Measurements from ENCODE around the gene SCUBE2. TPM values are rescaled to one million over a fixed set of nuclear protein-coding genes. Genes with fewer than 3 reads are reported as not detected.

Gene SCUBE2
- total RNA-seq, 3 donors from 2014 or later (not counting 1 experiment from before 2014, with no cell fraction given), result not detected

GRCh38 chr11:9071692-9072091, 19.7 kb downstream of the SCUBE2 start:
- ATAC-seq (no peak), DNase-seq (no peak)
- TF ChIP-seq, protein P1, sequence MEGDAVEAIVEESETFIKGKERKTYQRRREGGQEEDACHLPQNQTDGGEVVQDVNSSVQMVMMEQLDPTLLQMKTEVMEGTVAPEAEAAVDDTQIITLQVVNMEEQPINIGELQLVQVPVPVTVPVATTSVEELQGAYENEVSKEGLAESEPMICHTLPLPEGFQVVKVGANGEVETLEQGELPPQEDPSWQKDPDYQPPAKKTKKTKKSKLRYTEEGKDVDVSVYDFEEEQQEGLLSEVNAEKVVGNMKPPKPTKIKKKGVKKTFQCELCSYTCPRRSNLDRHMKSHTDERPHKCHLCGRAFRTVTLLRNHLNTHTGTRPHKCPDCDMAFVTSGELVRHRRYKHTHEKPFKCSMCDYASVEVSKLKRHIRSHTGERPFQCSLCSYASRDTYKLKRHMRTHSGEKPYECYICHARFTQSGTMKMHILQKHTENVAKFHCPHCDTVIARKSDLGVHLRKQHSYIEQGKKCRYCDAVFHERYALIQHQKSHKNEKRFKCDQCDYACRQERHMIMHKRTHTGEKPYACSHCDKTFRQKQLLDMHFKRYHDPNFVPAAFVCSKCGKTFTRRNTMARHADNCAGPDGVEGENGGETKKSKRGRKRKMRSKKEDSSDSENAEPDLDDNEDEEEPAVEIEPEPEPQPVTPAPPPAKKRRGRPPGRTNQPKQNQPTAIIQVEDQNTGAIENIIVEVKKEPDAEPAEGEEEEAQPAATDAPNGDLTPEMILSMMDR (IDR thresholded peaks at IDR 0.05), result no peak
- Histone ChIP-seq H3K4me1 (ENCODE audit: control insufficient read depth, insufficient read depth, low read length) (no peaks in the 10 kb centered on the region), H3K4me3 (ENCODE audit: low read length) (no peak overlapping the region), H3K36me3 (ENCODE audit: control insufficient read depth, insufficient read depth, low read length) (no peaks in the 10 kb centered on the region), H3K9me3 (ENCODE audit: control insufficient read depth, insufficient read depth, low read length) (no peaks in the 10 kb centered on the region), H3K27ac (ENCODE audit: low read length) (no peak overlapping the region), H3K27me3 (ENCODE audit: control insufficient read depth, insufficient read depth, low read length) (no peaks in the 10 kb centered on the region)
- H3K4me1 Mint-ChIP-seq, result no peaks in the 10 kb centered on the region
- H3K27ac Mint-ChIP-seq, result no peak overlapping the region
- intact Hi-C loops (cut with micrococcal nuclease), result no loop called here
- peaks cover 15 to 25% of the 10 kb centered on the region in 2 donors for H3K27me3 Mint-ChIP-seq (ENCODE audit: low read depth in 2 of 2)
- no peaks in the 10 kb centered on the region for H3K9me3 Mint-ChIP-seq
- WGBS (ENCODE audit: insufficient coverage), result 58% methylated on average over 3 of the region's 3 CpGs
- H3K36me3 Mint-ChIP-seq, result no peaks in the 10 kb centered on the region
- no peak overlapping the region for H3K4me3 Mint-ChIP-seq

- H3K4me1 ChIP-seq (ENCODE audit: control insufficient read depth, insufficient read depth, low read length), result no peaks in the 10 kb centered on the region
- TF ChIP-seq, protein P1 (IDR thresholded peaks at IDR 0.05), result no peak
- WGBS (ENCODE audit: insufficient coverage), result 89% methylated on average over 9 of the region's 9 CpGs
- Mint-ChIP-seq H3K27ac (no peak overlapping the region), H3K27me3 (ENCODE audit: low read depth in 2 of 2) (peaks cover 14 to 25% of the 10 kb centered on the region in 2 donors), H3K36me3 (no peaks in the 10 kb centered on the region), H3K9me3 (no peaks in the 10 kb centered on the region), H3K4me3 (no peak overlapping the region), H3K4me1 (no peaks in the 10 kb centered on the region)
- H3K36me3 ChIP-seq (ENCODE audit: control insufficient read depth, insufficient read depth, low read length), result no peaks in the 10 kb centered on the region
- ATAC-seq, result no peak
- no peaks in the 10 kb centered on the region for H3K9me3 ChIP-seq (ENCODE audit: control insufficient read depth, insufficient read depth, low read length)
- no peak overlapping the region for H3K4me3 ChIP-seq (ENCODE audit: low read length)
- H3K27me3 ChIP-seq (ENCODE audit: control insufficient read depth, insufficient read depth, low read length), result no peaks in the 10 kb centered on the region
- intact Hi-C loops (cut with micrococcal nuclease), result no loop called here
- no peak for DNase-seq
- H3K27ac ChIP-seq (ENCODE audit: low read length), result no peak overlapping the region
Measured at GRCh38 chr11:9070749-9071491, 20.5 kb downstream of the SCUBE2 start.

- TF ChIP-seq, protein P1 (IDR thresholded peaks at IDR 0.05), result no peak
- H3K4me1 ChIP-seq (ENCODE audit: control insufficient read depth, insufficient read depth, low read length), result no peaks in the 10 kb centered on the region
- H3K36me3 ChIP-seq (ENCODE audit: control insufficient read depth, insufficient read depth, low read length), result no peaks in the 10 kb centered on the region
- no peak for DNase-seq
- H3K36me3 Mint-ChIP-seq, result no peaks in the 10 kb centered on the region
- H3K27me3 Mint-ChIP-seq (ENCODE audit: low read depth in 2 of 2), result peaks cover 6 to 25% of the 10 kb centered on the region in 2 donors
- no peaks in the 10 kb centered on the region for H3K4me1 Mint-ChIP-seq
- H3K27ac Mint-ChIP-seq, result no peak overlapping the region
- H3K4me3 ChIP-seq (ENCODE audit: low read length), result no peak overlapping the region
- WGBS (ENCODE audit: insufficient coverage), result 78% methylated on average over 7 of the region's 7 CpGs
- H3K9me3 ChIP-seq (ENCODE audit: control insufficient read depth, insufficient read depth, low read length), result no peaks in the 10 kb centered on the region
- H3K4me3 Mint-ChIP-seq, result no peak overlapping the region
- ATAC-seq, result no peak
- H3K9me3 Mint-ChIP-seq, result no peaks in the 10 kb centered on the region
- no peak overlapping the region for H3K27ac ChIP-seq (ENCODE audit: low read length)
- no peaks in the 10 kb centered on the region for H3K27me3 ChIP-seq (ENCODE audit: control insufficient read depth, insufficient read depth, low read length)
- intact Hi-C loops (cut with micrococcal nuclease), result no loop called here
Measured at GRCh38 chr11:9069862-9070470, 21.4 kb downstream of the SCUBE2 start.

All from natural killer cell (primary cell).